HL-60 (cell line): ENCODE data around the gene ZNF766.
A peak's percentile ranks its signal among the peaks of the same experiment; 100 is the strongest.
"Not testable (repeated sequence)": the region's sequence is repeated elsewhere in the genome, so short reads cannot be mapped to it uniquely, and the experiment has no call there.

Source experiments
- DNase-seq, 2 experiments: peaks; one replicate each; pipeline ENCODE4 v3.0.0-alpha.2; 2010 to 2020; ENCODE audit warnings: low read depth in 1 of 2, low spot score in 1 of 2
- H3K27ac ChIP-seq: fragments of 250-450 bp; sonication (Bioruptor Pico); replicated peaks from 2 replicates; pipeline ENCODE4 v1.5.1; 2020; ENCODE audit warnings: mild to moderate bottlenecking, moderate library complexity
- H3K27me3 ChIP-seq: fragments of 250-450 bp; sonication (Bioruptor Pico); 2 replicates; pipeline ENCODE4 v1.5.1; 2021; ENCODE audit warnings: mild to moderate bottlenecking, moderate library complexity; ENCODE audit not compliant: insufficient read depth, poor library complexity, severe bottlenecking
- H3K4me3 ChIP-seq: replicated peaks from 2 replicates; pipeline ENCODE4 v1.5.1; 2011; ENCODE audit warnings: mild to moderate bottlenecking, control low read depth, low read length; ENCODE audit not compliant: insufficient read depth
- GABPA ChIP-seq: IDR thresholded peaks from 2 replicates; pipeline ENCODE4 v1.6.1; 2012; ENCODE audit warnings: low read depth
- POLR2AphosphoS5 ChIP-seq: IDR thresholded peaks from 2 replicates; pipeline ENCODE4 v1.6.1; 2012; ENCODE audit warnings: low read depth
- SPI1 ChIP-seq: IDR thresholded peaks from 2 replicates; pipeline ENCODE4 v1.6.1; 2012; ENCODE audit warnings: low read depth, mild to moderate bottlenecking, borderline replicate concordance
- TF ChIP-seq, protein P1 (sequence below): IDR thresholded peaks from 2 replicates; pipeline ENCODE4 v1.6.1; 2012; ENCODE audit warnings: low read depth; ENCODE audit not compliant: insufficient replicate concordance
- TF ChIP-seq, protein P2 (sequence below): IDR thresholded peaks from one replicate; pipeline ENCODE4 v1.5.1; 2011; ENCODE audit warnings: low read length, control low read depth, inconsistent platforms; ENCODE audit not compliant: insufficient read depth

ZNF766 gene

DNA sequence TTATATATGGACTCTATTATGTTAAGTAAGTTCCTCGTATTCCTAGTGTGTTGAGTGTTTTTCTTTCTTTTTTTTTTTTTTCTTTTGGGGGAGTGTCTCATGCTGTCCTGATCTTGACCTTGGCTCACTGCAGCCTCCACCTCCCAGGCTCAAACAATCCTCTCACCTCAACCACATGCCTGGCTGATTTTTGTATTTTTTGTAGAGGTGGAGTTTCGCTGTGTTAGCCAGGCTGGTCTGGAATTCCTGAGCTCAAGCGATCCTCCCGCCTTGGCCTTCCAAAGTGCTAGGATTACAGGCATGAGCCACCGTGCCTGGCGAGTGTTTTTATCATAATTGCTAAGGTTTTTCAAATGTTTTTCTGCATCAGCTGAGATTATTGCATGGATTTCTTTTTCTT is 16.9 kb downstream of the ZNF766 start:
- Histone ChIP-seq H3K27me3 (no peaks in the 10 kb centered on the region), H3K4me3 (no peak overlapping the region), H3K27ac (no peak overlapping the region)
- DNase-seq: no peak
- no peak for TF ChIP-seq GABPA
- no peak for TF ChIP-seq POLR2AphosphoS5
- TF ChIP-seq, protein P1, sequence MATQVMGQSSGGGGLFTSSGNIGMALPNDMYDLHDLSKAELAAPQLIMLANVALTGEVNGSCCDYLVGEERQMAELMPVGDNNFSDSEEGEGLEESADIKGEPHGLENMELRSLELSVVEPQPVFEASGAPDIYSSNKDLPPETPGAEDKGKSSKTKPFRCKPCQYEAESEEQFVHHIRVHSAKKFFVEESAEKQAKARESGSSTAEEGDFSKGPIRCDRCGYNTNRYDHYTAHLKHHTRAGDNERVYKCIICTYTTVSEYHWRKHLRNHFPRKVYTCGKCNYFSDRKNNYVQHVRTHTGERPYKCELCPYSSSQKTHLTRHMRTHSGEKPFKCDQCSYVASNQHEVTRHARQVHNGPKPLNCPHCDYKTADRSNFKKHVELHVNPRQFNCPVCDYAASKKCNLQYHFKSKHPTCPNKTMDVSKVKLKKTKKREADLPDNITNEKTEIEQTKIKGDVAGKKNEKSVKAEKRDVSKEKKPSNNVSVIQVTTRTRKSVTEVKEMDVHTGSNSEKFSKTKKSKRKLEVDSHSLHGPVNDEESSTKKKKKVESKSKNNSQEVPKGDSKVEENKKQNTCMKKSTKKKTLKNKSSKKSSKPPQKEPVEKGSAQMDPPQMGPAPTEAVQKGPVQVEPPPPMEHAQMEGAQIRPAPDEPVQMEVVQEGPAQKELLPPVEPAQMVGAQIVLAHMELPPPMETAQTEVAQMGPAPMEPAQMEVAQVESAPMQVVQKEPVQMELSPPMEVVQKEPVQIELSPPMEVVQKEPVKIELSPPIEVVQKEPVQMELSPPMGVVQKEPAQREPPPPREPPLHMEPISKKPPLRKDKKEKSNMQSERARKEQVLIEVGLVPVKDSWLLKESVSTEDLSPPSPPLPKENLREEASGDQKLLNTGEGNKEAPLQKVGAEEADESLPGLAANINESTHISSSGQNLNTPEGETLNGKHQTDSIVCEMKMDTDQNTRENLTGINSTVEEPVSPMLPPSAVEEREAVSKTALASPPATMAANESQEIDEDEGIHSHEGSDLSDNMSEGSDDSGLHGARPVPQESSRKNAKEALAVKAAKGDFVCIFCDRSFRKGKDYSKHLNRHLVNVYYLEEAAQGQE: no peak
- TF ChIP-seq SPI1: no peak
- TF ChIP-seq, protein P2, sequence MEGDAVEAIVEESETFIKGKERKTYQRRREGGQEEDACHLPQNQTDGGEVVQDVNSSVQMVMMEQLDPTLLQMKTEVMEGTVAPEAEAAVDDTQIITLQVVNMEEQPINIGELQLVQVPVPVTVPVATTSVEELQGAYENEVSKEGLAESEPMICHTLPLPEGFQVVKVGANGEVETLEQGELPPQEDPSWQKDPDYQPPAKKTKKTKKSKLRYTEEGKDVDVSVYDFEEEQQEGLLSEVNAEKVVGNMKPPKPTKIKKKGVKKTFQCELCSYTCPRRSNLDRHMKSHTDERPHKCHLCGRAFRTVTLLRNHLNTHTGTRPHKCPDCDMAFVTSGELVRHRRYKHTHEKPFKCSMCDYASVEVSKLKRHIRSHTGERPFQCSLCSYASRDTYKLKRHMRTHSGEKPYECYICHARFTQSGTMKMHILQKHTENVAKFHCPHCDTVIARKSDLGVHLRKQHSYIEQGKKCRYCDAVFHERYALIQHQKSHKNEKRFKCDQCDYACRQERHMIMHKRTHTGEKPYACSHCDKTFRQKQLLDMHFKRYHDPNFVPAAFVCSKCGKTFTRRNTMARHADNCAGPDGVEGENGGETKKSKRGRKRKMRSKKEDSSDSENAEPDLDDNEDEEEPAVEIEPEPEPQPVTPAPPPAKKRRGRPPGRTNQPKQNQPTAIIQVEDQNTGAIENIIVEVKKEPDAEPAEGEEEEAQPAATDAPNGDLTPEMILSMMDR: no peak

GRCh38 chr19:52291781-52292180 is 22.4 kb downstream of the ZNF766 start:
- DNase-seq: no peak
- TF ChIP-seq GABPA (no peak), SPI1 (no peak), POLR2AphosphoS5 (no peak)
- TF ChIP-seq, protein P2: no peak
- TF ChIP-seq, protein P1: no peak
- Histone ChIP-seq H3K4me3 (no peak overlapping the region), H3K27me3 (no peaks in the 10 kb centered on the region), H3K27ac (no peak overlapping the region)

GRCh38 chr19:52292946-52293345 is 23.6 kb downstream of the ZNF766 start:
- TF ChIP-seq POLR2AphosphoS5: peak; percentile 24; the same call in 1 of the 2 replicates
- not testable (repeated sequence) for H3K27ac ChIP-seq, H3K4me3 ChIP-seq, DNase-seq, H3K27me3 ChIP-seq

DNA sequence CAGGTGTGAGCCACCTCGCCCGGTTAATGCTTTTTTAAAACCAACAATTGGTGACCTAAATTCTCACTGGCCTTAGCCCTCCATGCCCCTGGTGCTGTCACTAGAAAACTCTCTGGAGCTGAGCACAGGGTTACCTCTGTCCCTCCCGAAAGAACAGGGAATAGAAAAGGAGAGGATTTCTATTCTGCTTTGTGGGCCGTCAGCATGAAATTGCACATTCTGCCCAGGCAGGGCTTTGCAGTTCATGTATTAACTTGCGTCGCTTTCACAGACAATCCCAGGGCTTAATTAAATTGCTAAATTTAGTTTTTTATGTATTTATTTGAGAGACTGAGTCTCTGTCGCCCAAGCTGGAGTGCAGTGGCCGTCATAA is 27.0 kb downstream of the ZNF766 start:
- no peaks in the 10 kb centered on the region for H3K27me3 ChIP-seq
- TF ChIP-seq, protein P2: no peak
- TF ChIP-seq SPI1 (no peak), POLR2AphosphoS5 (no peak), GABPA (no peak)
- TF ChIP-seq, protein P1: no peak
- no peak for DNase-seq

More for the DNA sequence above, 27.0 kb downstream of the ZNF766 start:
- peak overlapping the region; percentile 67 for H3K27ac ChIP-seq
- H3K4me3 ChIP-seq: peak overlapping the region; percentile 83
